ENCODE measurements around the gene CAMK2N1. TPM values are rescaled to one million over a fixed set of nuclear protein-coding genes. Genes with fewer than 3 reads are reported as not detected.

CAMK2N1 gene
- total and polyA plus RNA-seq, 2 of the 8 experiments (the other 6 are each of a cell fraction or from before 2014, with no cell fraction given) = 2.3 to 5.6 TPM

DNA sequence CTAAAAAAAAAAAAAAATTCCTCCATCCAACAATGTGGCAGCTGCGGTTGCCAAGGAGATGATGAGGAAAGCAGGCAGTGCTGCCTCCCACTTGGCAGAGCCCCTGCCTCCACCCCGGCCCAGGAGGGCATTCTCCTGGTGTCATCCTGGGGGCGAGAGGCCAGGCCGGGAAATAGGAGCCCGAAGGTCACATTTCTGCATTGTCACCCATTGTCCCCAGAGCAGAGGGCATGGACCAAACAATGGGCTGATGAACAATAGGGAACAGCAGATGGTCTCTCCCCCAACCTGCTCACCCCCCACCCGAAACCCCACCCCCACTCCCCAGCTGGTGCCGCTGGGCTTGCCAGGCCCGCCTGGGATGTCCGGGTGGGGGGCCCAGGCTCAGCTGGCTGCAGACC, 37.3 kb downstream of the CAMK2N1 start (continued):
- TF ChIP-seq SIRT6 (IDR thresholded peaks at IDR 0.05; ENCODE audit: low read length) = no peak
- TF ChIP-seq, protein P1, sequence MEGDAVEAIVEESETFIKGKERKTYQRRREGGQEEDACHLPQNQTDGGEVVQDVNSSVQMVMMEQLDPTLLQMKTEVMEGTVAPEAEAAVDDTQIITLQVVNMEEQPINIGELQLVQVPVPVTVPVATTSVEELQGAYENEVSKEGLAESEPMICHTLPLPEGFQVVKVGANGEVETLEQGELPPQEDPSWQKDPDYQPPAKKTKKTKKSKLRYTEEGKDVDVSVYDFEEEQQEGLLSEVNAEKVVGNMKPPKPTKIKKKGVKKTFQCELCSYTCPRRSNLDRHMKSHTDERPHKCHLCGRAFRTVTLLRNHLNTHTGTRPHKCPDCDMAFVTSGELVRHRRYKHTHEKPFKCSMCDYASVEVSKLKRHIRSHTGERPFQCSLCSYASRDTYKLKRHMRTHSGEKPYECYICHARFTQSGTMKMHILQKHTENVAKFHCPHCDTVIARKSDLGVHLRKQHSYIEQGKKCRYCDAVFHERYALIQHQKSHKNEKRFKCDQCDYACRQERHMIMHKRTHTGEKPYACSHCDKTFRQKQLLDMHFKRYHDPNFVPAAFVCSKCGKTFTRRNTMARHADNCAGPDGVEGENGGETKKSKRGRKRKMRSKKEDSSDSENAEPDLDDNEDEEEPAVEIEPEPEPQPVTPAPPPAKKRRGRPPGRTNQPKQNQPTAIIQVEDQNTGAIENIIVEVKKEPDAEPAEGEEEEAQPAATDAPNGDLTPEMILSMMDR (IDR thresholded peaks at IDR 0.05; ENCODE audit: control extremely low read depth in 1 of 3, insufficient read depth in 1 of 3, low read depth in 1 of 3, low read length in 3 of 3) = no peak
- no peak for TF ChIP-seq JUN (IDR thresholded peaks at IDR 0.05; ENCODE audit: low read depth, low read length)
- no peak for TF ChIP-seq CBX5 (IDR thresholded peaks at IDR 0.05; ENCODE audit: low read depth, low read length)

Measured in H1 (cell line).